Naive B cell (primary cell): ENCODE measurements around the gene PAX8. TPM values are rescaled to one million over a fixed set of nuclear protein-coding genes. Genes with fewer than 3 reads are reported as not detected.

Experiments used
- ATAC-seq, 2 donors: fragments of 150-1000 bp; cut with Tn5 transposase; 2 replicates each; pipeline ENCODE4 v1.10.0; 2021; ENCODE audit warnings: low read depth in 2 of 2, mild to moderate bottlenecking in 2 of 2, moderate library complexity in 2 of 2
- DNase-seq: peaks from one replicate; pipeline ENCODE4 v3.0.0; 2022
- H3K27ac Mint-ChIP-seq, 6 donors: one replicate each; pipeline ENCODE4 v1.8.0; 2020 to 2022; ENCODE audit warnings: mild to moderate bottlenecking in 6 of 6, mixed read lengths in 6 of 6, moderate library complexity in 5 of 6, inconsistent platforms in 2 of 6
- H3K27me3 Mint-ChIP-seq, 3 donors: one replicate each; pipeline ENCODE4 v1.8.0; 2021 to 2022; ENCODE audit warnings: mixed read lengths in 3 of 3, mild to moderate bottlenecking in 1 of 3
- H3K36me3 Mint-ChIP-seq, 2 donors: one replicate each; pipeline ENCODE4 v1.8.0; 2020 to 2022; ENCODE audit warnings: mixed read lengths in 2 of 2, inconsistent platforms in 1 of 2, mild to moderate bottlenecking in 1 of 2
- H3K4me1 Mint-ChIP-seq, 3 donors: one replicate each; pipeline ENCODE4 v1.8.0; 2020 to 2022; ENCODE audit warnings: mixed read lengths in 3 of 3, inconsistent platforms in 1 of 3, mild to moderate bottlenecking in 1 of 3, moderate library complexity in 1 of 3
- H3K4me3 Mint-ChIP-seq, 8 donors: one replicate each; pipeline ENCODE4 v1.8.0; 2020 to 2022; ENCODE audit warnings: mild to moderate bottlenecking in 8 of 8, mixed read lengths in 8 of 8, moderate library complexity in 8 of 8, inconsistent platforms in 2 of 8
- H3K9me3 Mint-ChIP-seq, 7 donors: one replicate each; pipeline ENCODE4 v1.8.0; 2020 to 2022; ENCODE audit warnings: mixed read lengths in 7 of 7, mild to moderate bottlenecking in 5 of 7, inconsistent platforms in 2 of 7, moderate library complexity in 1 of 7
- polyA plus RNA-seq, 6 donors: library from polyadenylated mRNA; unstranded; fragments of 300-500 nt; fragmentation: Illumina TruSeq; gene quantifications; one replicate each; pipeline ENCODE4 v1.2.3, GENCODE V29; 2021; ENCODE audit warnings: low read depth in 6 of 6

PAX8 gene
- polyA plus RNA-seq, 6 donors from 2014 or later = 0.11 to 0.49 (median 0.38) TPM; not detected in 2

DNA sequence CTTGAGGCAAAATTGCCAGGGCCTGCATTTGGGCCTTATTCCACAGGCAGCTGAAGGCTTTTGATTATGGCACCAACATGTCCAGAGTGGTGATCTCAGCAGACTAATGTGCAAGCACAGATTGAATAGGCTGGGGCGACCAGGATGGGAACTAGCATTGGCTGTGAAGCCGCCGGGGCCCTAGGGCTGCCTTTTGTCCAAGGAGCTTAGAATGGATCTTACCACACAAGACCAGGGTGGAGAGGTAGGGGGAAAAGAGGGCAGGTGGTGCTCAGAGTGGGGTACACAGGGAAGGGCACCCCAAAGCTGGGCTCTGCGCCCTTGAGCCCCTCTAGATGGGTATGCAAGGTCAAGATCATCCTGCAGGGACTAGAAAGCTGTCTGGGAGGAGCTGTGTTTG, 81.9 kb downstream of the PAX8 start:
- no peak for DNase-seq
- no peak for ATAC-seq
- H3K36me3 Mint-ChIP-seq = peaks cover 0 to 25% of the 10 kb centered on the region in 2 donors
- H3K4me3 Mint-ChIP-seq = peak overlapping the region in 4 of 8 donors; percentile 8 to 67 (median 28)
- no peaks in the 10 kb centered on the region for H3K9me3 Mint-ChIP-seq
- no peaks in the 10 kb centered on the region for H3K27me3 Mint-ChIP-seq
- H3K4me1 Mint-ChIP-seq = peaks cover 11 to 35% (median 20%) of the 10 kb centered on the region in 3 donors
- H3K27ac Mint-ChIP-seq = peak overlapping the region in 4 of 6 donors; percentile 21 to 84 (median 46)

DNA sequence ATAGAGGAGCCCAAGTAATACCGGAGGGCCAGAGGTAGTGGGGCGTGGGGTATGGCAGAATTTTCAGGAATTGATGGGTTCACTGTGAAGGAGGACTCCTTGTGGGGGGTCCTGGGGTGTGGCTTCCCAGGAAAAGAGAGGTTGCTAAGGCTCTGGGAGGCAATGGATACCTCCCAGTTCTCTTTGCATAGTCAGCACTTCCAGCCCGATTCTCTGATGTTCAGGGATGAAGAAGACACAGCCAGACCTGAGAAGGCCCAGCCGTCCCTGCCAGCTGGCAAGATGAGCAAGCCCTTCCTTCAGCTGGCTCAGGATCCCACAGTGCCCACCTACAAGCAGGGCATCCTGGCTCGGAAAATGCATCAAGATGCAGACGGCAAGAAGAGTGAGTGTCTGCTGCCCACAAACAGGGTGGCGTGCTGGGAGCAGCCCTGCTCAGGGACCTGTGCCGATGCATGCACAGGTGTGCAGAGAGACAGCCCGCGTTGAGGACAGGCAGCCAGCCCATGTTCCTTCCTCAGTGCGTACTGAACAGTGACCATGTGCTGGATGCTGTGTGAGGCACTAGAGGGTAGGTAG, 82.7 kb downstream of the PAX8 start:
- no peak for DNase-seq
- Mint-ChIP-seq H3K27ac (peak overlapping the region in 4 of 6 donors; percentile 40 to 84 (median 54)), H3K36me3 (peaks cover 0 to 25% of the 10 kb centered on the region in 2 donors), H3K27me3 (no peaks in the 10 kb centered on the region), H3K4me1 (peaks cover 16 to 39% (median 21%) of the 10 kb centered on the region in 3 donors), H3K4me3 (peak overlapping the region in 2 of 8 donors; percentile 7 to 74), H3K9me3 (no peaks in the 10 kb centered on the region)
- ATAC-seq = no peak

DNA sequence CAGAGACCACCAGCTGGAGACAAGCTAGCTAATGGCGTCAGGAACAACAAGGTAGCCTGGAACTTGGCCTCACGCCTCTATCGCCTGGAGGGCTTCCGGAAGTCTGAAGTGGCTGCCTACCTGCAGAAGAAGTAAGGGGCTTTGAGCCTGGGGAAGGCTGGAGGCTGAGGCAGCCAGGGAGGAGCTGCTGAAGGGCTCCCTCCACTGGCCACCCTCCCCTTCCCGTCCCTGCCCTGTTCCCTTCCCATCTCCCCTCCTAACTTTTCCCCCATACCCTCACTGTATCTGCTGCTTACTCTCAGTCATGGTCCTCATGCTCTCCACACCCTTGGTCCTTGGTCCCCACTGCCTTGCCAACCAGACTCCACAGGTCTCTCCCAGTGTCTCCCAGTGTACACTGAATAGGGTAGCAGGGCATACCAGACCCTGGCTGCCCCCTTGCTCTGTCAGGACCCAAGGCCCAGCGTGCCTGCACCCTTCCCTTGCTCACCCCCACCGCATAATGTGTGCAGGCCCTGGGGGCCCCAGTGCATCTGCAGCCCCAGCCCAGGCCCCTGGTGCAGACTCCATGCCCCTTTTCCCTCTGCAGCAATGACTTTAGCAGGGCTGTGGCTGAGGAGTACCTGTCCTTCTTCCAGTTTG, 86.1 kb downstream of the PAX8 start:
- H3K27ac Mint-ChIP-seq = peak overlapping the region in 4 of 6 donors; percentile 53 to 72 (median 65)
- peaks cover 38 to 57% (median 43%) of the 10 kb centered on the region in 3 donors for H3K4me1 Mint-ChIP-seq
- no peaks in the 10 kb centered on the region for H3K27me3 Mint-ChIP-seq
- H3K9me3 Mint-ChIP-seq = no peaks in the 10 kb centered on the region
- peak overlapping the region in 1 of 8 donors; percentile 6 for H3K4me3 Mint-ChIP-seq
- H3K36me3 Mint-ChIP-seq = peaks cover 3 to 30% of the 10 kb centered on the region in 2 donors
- ATAC-seq (no peak), DNase-seq (no peak)

DNA sequence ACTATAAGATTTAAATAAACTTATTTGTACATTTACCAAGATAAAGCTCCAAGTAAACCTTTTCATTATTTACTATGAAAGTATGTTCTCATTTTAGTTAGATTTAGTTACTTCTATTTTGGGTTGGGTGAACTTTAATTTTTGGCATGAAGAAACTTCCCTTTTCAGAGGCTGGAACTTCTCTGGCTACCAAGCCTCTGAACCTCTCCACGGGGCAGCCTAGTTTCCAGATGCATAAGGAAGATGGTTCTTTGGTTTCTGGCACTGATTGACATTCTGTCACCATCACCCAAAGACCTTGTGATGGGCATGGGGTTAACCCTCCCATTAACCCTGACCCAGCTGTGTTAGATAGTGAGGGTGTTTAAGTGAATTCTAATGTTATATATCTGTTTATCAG, 87.8 kb downstream of the PAX8 start:
- Mint-ChIP-seq H3K4me3 (peak overlapping the region in 5 of 8 donors; percentile 9 to 51 (median 31)), H3K4me1 (peaks cover 40 to 57% (median 56%) of the 10 kb centered on the region in 3 donors), H3K9me3 (no peaks in the 10 kb centered on the region), H3K27ac (peak overlapping the region; percentile 17 to 89 (median 49)), H3K36me3 (peaks cover 5 to 24% of the 10 kb centered on the region in 2 donors), H3K27me3 (no peaks in the 10 kb centered on the region)
- DNase-seq (no peak), ATAC-seq (no peak)

DNA sequence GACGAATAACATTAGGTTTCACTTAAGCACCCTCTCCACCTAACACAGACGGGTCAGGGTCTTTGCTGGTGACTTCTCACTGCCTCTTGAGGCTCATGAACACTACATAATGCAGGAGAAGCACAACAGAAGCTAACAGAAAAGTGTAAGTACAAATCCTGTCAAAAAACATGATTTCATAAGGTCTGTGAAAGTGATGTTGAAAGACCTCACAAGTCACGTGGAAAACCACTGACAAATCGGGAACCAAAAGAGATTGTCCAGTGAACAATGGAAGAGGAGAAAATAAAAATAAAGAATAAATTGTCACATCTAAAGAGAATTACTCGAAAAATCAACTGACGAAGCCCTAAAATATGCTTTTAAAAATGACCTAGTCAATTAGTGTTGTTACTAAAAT, 91.0 kb downstream of the PAX8 start:
- Mint-ChIP-seq H3K4me1 (peaks cover 54 to 84% (median 77%) of the 10 kb centered on the region in 3 donors), H3K4me3 (peak overlapping the region in 2 of 8 donors; percentile 17 to 49), H3K36me3 (peaks cover 13 to 26% of the 10 kb centered on the region in 2 donors)

DNA sequence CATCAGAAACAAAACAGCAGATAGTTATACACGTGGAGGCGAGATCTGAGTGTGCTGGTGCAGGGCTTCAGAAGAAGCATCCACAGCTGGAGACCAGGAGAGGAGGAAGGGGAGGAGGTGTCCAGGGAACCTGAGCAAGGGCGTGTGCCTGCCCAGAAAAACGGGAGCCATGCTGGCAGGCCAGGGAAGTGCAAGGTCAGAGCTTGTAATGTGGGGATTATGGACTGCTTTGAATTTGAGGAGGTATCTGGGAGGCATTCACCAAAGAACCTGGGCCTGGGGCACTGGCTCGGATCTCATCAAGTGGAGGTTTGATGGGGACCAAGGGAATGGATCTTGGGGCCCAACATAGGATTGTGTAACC, 92.3 kb downstream of the PAX8 start:
- H3K27ac Mint-ChIP-seq = peak overlapping the region in 3 of 6 donors; percentile 39 to 86 (median 63)
- ATAC-seq (no peak), DNase-seq (no peak)
- H3K4me3 Mint-ChIP-seq = peak overlapping the region in 2 of 8 donors; percentile 7 to 34
- no peaks in the 10 kb centered on the region for H3K9me3 Mint-ChIP-seq
- H3K36me3 Mint-ChIP-seq = peaks cover 13 to 26% of the 10 kb centered on the region in 2 donors
- H3K27me3 Mint-ChIP-seq = no peaks in the 10 kb centered on the region
- H3K4me1 Mint-ChIP-seq = peaks cover 59 to 95% (median 85%) of the 10 kb centered on the region in 3 donors

More for the DNA sequence above, 91.0 kb downstream of the PAX8 start:
- Mint-ChIP-seq H3K9me3 (no peaks in the 10 kb centered on the region), H3K27me3 (no peaks in the 10 kb centered on the region), H3K27ac (peak overlapping the region in 4 of 6 donors; percentile 31 to 72 (median 40))
- no peak for ATAC-seq
- no peak for DNase-seq

DNA sequence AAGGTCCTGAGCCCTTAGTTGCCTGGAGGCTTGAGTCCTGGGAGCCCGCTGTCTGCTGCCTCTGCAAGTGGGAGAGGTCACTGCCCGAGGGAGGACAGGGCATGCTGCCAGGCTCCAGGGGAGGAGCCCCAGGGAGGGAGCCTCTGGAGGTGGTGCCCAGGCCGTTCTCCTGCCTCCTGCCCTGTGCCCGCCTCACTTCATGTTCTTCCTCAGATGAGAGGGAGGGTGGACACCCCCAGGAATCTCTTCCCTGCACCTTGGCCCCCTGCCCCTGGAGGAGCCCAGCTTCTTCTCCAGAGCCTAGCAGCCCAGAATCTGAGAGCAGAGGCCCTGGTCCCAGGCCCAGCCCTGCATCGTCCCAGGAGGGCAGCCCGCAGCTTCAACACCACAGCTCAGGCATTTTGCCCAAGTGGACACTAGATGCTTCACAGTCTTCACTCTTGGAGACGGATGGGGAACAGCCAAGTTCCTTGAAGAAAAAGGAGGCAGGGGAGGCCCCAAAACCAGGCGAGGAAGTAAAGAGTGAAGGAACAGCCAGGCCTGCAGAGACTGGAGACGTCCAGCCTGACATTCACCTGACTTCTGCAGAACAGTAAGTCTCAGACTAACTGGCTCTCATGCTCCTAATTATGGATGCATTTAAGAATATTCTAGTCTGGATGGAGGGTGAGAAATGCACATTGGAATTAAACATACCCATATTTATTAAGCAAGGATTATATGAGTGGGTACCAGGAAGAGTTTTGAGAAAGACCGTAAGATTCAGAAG, 92.9 kb downstream of the PAX8 start:
- H3K36me3 Mint-ChIP-seq = peaks cover 13 to 26% of the 10 kb centered on the region in 2 donors

DNA sequence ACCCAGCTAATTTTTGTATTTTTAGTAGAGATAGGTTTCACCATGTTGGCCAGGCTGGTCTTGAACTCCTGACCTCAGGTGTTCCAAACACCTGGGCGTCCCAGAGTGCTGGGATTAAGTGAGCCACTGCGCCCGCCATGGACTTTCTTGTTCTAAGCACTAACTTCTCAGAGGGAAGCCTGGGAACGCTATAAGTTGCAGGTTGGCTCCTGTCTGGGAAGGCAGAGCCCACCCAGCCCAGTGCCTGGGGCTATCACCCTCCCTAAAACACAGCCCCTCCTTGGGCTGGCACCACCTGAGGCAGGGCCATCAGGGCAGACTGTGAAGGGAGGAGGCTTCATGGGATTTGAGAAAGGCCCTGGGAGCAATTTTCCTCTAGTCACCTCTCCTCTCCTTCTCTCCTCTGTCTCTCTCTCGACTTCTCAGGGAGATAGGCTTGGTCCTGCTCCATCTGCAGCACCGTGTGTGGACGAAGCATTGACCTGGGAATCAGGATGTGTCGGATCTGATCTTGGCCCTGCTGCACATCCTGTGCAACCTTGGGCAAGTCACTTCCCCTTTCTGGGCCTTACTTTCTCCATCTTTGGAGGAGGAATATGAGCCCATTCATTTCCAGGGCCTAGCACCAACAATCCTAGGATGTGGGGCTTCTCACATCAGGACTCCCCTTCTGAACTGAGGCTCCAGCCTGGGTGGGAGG, 94.0 kb downstream of the PAX8 start:
- ATAC-seq = no peak
- Mint-ChIP-seq H3K4me1 (peaks cover 65 to 95% (median 85%) of the 10 kb centered on the region in 3 donors), H3K36me3 (peaks cover 13 to 26% of the 10 kb centered on the region in 2 donors), H3K4me3 (peak overlapping the region in 2 of 8 donors; percentile 33 to 35), H3K9me3 (no peaks in the 10 kb centered on the region), H3K27me3 (no peaks in the 10 kb centered on the region), H3K27ac (peak overlapping the region in 4 of 6 donors; percentile 39 to 90 (median 63))
- DNase-seq = no peak

More for the DNA sequence above, 92.9 kb downstream of the PAX8 start:
- Mint-ChIP-seq H3K9me3 (no peaks in the 10 kb centered on the region), H3K4me3 (peak overlapping the region in 3 of 8 donors; percentile 7 to 34 (median 21)), H3K27me3 (no peaks in the 10 kb centered on the region), H3K4me1 (peaks cover 63 to 95% (median 85%) of the 10 kb centered on the region in 3 donors), H3K27ac (peak overlapping the region in 4 of 6 donors; percentile 39 to 91 (median 86))
- no peak for ATAC-seq
- no peak for DNase-seq

DNA sequence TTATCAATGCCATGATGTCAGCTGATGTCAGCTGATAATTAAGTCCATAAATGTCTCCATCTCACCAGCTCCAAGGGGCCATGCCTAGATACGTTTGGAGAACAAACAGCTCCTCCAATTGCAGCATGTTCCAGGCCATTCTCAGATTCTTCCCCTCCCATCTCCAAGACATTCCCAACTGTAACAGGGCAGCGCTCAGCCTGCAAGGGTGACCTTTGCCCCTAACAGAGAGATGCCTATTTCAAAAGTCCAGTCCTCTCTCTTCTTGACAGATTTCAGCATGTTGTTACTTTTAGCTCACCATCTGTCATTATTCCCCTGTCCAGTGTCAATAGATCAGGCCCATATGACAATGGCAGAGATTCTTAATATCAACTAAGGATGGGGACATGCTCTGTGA, 95.0 kb downstream of the PAX8 start:
- Mint-ChIP-seq H3K9me3 (no peaks in the 10 kb centered on the region), H3K4me1 (peaks cover 67 to 96% (median 85%) of the 10 kb centered on the region in 3 donors), H3K27ac (peak overlapping the region in 3 of 6 donors; percentile 67 to 84 (median 75)), H3K4me3 (peak overlapping the region in 2 of 8 donors; percentile 20 to 45), H3K36me3 (peaks cover 13 to 26% of the 10 kb centered on the region in 2 donors), H3K27me3 (no peaks in the 10 kb centered on the region)
- DNase-seq (no peak), ATAC-seq (no peak)

DNA sequence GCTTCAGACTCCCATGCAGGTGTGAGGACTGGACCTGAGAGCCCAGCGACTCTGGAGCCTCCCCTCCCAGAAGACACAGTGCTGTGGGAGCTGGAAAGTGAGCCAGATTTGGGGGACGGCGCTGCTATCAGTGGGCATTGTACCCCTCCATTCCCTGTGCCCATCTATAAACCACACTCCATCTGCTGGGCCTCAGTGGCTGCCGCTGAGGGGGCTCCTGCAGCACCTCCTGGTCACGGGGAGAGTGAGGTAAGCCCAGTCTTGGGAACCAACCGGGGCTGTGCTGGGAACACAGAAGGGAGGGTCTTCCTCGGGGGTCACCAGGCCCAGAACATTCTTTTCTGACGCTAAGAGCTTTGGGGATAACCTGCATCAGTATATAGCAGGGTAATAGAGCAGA, 95.5 kb downstream of the PAX8 start:
- Mint-ChIP-seq H3K27ac (peak overlapping the region in 1 of 6 donors; percentile 75), H3K9me3 (no peaks in the 10 kb centered on the region), H3K27me3 (no peaks in the 10 kb centered on the region), H3K4me1 (peaks cover 71 to 96% (median 89%) of the 10 kb centered on the region in 3 donors), H3K36me3 (peaks cover 13 to 26% of the 10 kb centered on the region in 2 donors), H3K4me3 (peak overlapping the region in 2 of 8 donors; percentile 45 to 54)
- no peak for ATAC-seq
- DNase-seq = no peak

DNA sequence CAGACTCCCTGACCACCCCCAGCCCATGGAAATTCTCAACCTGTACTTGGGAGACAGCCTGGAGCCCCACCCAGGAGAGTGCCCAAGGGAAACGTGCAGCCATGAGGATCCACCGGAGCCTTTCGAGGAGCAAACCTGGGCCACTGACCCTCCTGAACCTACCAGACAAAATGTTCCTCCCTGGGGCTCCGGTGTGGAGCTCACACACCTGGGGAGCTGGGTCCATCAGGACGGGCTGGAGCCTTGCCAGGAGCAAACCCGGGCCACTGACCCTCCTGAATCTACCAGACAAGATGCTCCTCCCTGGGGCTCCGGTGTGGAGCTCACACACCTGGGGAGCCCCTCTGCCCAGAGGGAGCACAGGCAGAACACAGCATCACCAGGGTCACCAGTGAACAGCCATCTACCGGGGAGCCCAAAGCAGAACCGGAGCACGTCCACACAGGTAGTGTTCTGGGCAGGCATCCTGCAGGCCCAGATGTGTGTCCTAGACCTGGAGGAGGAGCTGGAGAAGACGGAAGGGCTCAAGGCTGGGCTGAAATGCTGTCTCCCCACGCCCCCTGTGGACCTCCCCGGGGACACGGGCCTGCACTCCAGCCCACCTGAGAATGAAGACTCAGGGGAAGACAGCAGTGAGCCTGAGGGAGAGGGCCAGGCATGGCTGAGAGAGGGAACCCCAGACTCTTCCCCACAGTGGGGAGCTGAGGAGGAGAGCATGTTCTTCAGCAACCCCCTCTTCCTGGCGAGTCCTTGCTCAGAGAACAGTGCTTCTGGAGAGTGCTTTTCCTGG, 96.1 kb downstream of the PAX8 start:
- ATAC-seq = no peak
- DNase-seq = no peak
- Mint-ChIP-seq H3K4me1 (peaks cover 71 to 96% (median 91%) of the 10 kb centered on the region in 3 donors), H3K27ac (peak overlapping the region in 3 of 6 donors; percentile 42 to 88 (median 75)), H3K27me3 (no peaks in the 10 kb centered on the region), H3K4me3 (peak overlapping the region in 1 of 8 donors; percentile 1), H3K36me3 (peaks cover 11 to 21% of the 10 kb centered on the region in 2 donors), H3K9me3 (no peaks in the 10 kb centered on the region)
